Measurements from ENCODE around the gene NTHL1. TPM values are rescaled to one million over a fixed set of nuclear protein-coding genes. Genes with fewer than 3 reads are reported as not detected.

Gene NTHL1
- total and polyA plus RNA-seq, 2 of the 13 experiments (the other 11 are each of a cell fraction or from before 2014, with no cell fraction given) = 47.5 to 64.9 TPM

DNA sequence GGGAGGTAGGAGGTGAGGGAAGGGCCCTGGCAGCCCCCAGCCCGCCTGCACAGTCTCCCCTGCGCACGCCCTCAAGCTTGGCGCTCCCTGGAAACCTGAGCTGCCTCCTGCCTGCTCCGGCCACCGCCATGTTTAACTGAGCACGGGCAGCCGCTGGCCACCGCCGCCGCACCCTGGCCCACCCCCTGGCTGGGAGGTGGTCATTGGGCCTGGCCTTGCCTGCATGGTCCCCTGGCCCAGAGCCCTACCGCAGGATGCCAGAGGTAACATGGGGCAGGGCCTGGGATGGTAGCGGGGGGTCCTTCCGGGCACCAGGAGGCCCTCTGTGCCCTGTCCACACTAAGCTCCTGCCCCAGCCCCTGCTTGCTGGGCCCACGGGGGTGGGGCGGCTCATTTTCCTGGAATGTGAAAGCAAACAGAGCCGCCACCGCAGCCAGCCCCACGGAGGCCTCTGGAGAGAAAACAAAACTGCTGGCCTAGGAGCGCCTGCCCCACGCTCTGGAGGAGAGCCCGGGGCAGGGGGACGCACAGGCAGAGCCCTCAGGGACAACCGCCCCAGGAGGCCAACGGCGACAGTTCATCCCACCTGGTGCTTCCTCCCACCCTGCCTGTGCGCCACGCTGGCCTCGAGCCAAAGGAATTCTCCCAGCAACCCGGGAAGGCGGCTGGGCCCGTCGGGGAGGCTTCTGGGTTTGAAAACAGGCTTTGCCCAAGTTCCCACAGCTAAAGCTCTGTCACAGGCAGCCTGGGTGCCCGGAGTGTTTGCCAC, 12.0 kb downstream of the NTHL1 start (continued):
- TF ChIP-seq KLF16 (CRISPR knock-in tag; IDR thresholded peaks at IDR 0.05) (peak in 1 of 2 experiments; percentile 94; a peak in 2 of 4 replicates), MTF2 (CRISPR knock-in tag; IDR thresholded peaks at IDR 0.05; ENCODE audit: borderline replicate concordance) (peak; percentile 47; the same call in 1 of the 2 replicates), RCOR2 (CRISPR knock-in tag; IDR thresholded peaks at IDR 0.05) (peak; percentile 61; the same call in 1 of the 2 replicates), ESRRA (CRISPR knock-in tag; IDR thresholded peaks at IDR 0.05; ENCODE audit: low read depth) (peak; percentile 63), YEATS4 (CRISPR knock-in tag; IDR thresholded peaks at IDR 0.05; ENCODE audit: borderline replicate concordance) (peak; percentile 72; the same call in 1 of the 2 replicates)
- TF ChIP-seq, protein P1, sequence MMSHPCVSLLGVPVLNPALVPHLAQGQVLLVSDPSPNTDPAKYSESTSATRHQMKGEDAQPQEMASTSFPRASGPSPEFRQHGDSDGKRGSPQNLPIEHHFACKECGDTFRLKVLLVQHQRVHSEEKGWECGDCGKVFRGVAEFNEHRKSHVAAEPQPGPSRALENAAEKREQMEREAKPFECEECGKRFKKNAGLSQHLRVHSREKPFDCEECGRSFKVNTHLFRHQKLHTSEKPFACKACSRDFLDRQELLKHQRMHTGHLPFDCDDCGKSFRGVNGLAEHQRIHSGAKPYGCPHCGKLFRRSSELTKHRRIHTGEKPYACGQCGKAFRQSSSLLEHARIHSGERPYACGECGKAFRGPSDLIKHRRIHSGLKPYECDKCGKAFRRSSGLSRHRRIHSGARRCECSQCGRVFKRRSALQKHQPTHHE (CRISPR knock-in tag; IDR thresholded peaks at IDR 0.05; ENCODE audit: borderline replicate concordance) = peak; percentile 83
- TF ChIP-seq, protein P2, sequence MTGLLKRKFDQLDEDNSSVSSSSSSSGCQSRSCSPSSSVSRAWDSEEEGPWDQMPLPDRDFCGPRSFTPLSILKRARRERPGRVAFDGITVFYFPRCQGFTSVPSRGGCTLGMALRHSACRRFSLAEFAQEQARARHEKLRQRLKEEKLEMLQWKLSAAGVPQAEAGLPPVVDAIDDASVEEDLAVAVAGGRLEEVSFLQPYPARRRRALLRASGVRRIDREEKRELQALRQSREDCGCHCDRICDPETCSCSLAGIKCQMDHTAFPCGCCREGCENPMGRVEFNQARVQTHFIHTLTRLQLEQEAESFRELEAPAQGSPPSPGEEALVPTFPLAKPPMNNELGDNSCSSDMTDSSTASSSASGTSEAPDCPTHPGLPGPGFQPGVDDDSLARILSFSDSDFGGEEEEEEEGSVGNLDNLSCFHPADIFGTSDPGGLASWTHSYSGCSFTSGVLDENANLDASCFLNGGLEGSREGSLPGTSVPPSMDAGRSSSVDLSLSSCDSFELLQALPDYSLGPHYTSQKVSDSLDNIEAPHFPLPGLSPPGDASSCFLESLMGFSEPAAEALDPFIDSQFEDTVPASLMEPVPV (CRISPR knock-in tag; IDR thresholded peaks at IDR 0.05) = peak; percentile 47; the same call in 1 of the 2 replicates
- TF ChIP-seq, protein P3, sequence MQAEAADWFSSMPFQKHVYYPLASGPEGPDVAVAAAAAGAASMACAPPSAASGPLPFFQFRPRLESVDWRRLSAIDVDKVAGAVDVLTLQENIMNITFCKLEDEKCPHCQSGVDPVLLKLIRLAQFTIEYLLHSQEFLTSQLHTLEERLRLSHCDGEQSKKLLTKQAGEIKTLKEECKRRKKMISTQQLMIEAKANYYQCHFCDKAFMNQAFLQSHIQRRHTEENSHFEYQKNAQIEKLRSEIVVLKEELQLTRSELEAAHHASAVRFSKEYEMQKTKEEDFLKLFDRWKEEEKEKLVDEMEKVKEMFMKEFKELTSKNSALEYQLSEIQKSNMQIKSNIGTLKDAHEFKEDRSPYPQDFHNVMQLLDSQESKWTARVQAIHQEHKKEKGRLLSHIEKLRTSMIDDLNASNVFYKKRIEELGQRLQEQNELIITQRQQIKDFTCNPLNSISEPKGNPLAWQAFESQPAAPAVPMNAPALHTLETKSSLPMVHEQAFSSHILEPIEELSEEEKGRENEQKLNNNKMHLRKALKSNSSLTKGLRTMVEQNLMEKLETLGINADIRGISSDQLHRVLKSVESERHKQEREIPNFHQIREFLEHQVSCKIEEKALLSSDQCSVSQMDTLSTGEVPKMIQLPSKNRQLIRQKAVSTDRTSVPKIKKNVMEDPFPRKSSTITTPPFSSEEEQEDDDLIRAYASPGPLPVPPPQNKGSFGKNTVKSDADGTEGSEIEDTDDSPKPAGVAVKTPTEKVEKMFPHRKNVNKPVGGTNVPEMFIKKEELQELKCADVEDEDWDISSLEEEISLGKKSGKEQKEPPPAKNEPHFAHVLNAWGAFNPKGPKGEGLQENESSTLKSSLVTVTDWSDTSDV (CRISPR knock-in tag; IDR thresholded peaks at IDR 0.05) = 0 out of 2 replicates have a peak, but pooled peaks have one; percentile 53
- TF ChIP-seq, protein P4, sequence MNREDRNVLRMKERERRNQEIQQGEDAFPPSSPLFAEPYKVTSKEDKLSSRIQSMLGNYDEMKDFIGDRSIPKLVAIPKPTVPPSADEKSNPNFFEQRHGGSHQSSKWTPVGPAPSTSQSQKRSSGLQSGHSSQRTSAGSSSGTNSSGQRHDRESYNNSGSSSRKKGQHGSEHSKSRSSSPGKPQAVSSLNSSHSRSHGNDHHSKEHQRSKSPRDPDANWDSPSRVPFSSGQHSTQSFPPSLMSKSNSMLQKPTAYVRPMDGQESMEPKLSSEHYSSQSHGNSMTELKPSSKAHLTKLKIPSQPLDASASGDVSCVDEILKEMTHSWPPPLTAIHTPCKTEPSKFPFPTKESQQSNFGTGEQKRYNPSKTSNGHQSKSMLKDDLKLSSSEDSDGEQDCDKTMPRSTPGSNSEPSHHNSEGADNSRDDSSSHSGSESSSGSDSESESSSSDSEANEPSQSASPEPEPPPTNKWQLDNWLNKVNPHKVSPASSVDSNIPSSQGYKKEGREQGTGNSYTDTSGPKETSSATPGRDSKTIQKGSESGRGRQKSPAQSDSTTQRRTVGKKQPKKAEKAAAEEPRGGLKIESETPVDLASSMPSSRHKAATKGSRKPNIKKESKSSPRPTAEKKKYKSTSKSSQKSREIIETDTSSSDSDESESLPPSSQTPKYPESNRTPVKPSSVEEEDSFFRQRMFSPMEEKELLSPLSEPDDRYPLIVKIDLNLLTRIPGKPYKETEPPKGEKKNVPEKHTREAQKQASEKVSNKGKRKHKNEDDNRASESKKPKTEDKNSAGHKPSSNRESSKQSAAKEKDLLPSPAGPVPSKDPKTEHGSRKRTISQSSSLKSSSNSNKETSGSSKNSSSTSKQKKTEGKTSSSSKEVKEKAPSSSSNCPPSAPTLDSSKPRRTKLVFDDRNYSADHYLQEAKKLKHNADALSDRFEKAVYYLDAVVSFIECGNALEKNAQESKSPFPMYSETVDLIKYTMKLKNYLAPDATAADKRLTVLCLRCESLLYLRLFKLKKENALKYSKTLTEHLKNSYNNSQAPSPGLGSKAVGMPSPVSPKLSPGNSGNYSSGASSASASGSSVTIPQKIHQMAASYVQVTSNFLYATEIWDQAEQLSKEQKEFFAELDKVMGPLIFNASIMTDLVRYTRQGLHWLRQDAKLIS (CRISPR knock-in tag; IDR thresholded peaks at IDR 0.05) = 0 out of 2 replicates have a peak, but pooled peaks have one; percentile 81
- TF ChIP-seq, protein P5, sequence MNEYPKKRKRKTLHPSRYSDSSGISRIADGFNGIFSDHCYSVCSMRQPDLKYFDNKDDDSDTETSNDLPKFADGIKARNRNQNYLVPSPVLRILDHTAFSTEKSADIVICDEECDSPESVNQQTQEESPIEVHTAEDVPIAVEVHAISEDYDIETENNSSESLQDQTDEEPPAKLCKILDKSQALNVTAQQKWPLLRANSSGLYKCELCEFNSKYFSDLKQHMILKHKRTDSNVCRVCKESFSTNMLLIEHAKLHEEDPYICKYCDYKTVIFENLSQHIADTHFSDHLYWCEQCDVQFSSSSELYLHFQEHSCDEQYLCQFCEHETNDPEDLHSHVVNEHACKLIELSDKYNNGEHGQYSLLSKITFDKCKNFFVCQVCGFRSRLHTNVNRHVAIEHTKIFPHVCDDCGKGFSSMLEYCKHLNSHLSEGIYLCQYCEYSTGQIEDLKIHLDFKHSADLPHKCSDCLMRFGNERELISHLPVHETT (CRISPR knock-in tag; conservative IDR thresholded peaks at IDR 0.05) = peak; percentile 76; the same call in 1 of the 2 replicates
